ENCODE data around the gene GPR55. TPM values are rescaled to one million over a fixed set of nuclear protein-coding genes. Genes with fewer than 3 reads are reported as not detected.
"Not testable (repeated sequence)": the region's sequence is repeated elsewhere in the genome, so short reads cannot be mapped to it uniquely, and the experiment has no call there.

The GPR55 gene, protein sequence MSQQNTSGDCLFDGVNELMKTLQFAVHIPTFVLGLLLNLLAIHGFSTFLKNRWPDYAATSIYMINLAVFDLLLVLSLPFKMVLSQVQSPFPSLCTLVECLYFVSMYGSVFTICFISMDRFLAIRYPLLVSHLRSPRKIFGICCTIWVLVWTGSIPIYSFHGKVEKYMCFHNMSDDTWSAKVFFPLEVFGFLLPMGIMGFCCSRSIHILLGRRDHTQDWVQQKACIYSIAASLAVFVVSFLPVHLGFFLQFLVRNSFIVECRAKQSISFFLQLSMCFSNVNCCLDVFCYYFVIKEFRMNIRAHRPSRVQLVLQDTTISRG
- not detected for polyA plus RNA-seq (2013, experiment 1 of 4)
- not detected for polyA plus RNA-seq (2013, experiment 2 of 4)
- polyA plus RNA-seq (2013, experiment 3 of 4) = not detected
- polyA plus RNA-seq (2013, experiment 4 of 4) = not detected

DNA sequence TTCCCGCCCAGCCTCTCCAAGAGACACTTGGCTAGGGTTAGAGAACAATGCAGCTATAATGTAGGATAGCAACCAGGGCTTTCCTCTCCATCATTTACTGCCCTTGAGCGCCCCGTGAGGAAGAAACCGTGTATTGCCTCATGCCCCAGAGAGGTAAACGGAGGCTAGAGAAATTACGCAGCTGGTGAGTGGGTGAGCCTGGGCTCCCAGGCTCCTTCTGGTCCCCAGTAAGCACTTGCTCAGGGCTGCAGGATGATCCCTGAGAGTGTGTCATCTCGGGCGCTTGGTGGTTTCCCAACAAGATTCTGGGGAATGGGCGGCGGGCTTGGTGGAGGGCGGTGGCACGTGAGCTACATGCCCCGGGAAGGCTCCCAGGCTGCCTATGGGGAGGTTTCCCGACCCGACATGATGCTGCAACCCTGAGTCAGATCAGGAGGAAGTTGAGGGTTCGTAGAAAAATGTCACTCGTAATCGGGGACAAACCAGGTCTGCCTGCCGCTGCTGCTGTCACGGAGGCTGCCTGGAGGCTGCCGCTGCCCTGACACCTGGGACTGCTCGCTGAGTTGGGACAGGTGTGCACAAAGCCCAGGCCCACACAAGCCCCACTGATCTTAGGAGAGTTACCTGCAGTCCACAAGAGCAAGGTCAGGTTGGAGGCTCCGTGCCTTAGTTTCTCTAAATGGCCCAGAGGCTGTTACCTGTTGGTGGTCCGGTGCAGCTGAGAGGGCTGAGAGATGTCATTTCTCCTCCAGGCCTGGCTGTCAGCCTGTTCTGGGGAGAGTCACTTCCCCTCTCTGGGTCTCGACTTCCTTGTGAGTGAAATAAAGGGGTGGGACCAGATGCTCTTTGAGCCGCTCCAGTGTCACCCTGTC, at the start of gene GPR55:
GPR55 (minus strand) TSS at position 773 of the 872 bp plus-strand sequence. CDS start 14,280 bp downstream, outside the sequence.
- no peak within 1 kb of the TSS for H3K4me3 ChIP-seq (ENCODE audit: insufficient read depth, low read depth, low read length)
- WGBS, 2 experiments = 81 to 84% methylated on average over 26 of the region's 26 CpGs
- H3K36me3 ChIP-seq (ENCODE audit: control insufficient read depth, insufficient read depth, low read length) = no peaks in the 10 kb centered on the region
- no peaks in the 10 kb centered on the region for H3K27me3 ChIP-seq (ENCODE audit: control insufficient read depth, insufficient read depth, low read length, poor library complexity, severe bottlenecking)
- no peak within 1 kb of the TSS for H3K27ac ChIP-seq (ENCODE audit: insufficient read depth, low read depth, low read length, poor library complexity, severe bottlenecking)
- no peaks in the 10 kb centered on the region for H3K9me3 ChIP-seq (ENCODE audit: control insufficient read depth, low read length)
- no peaks in the 10 kb centered on the region for H3K4me1 ChIP-seq (ENCODE audit: control insufficient read depth, insufficient read depth, low read length)

DNA sequence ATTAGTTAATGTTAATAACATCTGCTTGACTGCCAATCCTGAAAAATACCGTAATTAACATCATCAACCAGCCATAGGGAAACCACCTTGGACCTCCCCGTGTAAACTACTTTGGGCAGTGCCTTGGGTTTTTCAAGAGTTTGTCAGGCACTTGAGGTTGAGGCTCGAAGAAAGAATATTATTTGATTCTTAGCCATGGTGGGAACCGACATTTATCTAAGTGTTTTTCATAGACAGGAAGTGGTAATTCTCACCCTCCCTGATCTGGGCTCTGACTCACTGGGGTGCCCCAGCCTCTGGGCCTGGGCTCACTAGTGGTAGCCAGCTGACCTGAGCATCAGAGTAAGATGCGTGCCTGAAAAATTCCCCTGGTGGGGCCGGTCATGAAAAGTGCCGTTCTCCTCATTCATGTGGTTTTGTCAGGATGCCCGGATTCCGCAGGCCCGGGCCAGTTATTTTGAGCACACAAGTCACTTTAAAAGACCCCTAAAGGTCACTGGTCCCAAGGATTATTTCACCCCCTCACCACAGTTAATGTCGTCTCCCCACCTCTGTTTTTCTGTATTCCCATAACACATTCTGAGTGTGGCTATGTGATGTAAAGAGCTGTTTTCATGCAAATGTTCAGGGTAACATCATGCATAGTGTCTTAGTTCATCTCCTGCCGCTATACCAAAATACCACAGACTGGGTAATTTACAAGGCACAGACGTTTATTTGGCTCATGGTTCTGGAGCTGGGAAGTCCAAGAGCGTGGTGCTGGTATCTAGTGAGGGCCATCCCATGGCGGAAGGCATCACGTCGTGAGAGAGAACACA, 49.3 kb upstream of the GPR55 start:
- WGBS, 2 experiments = 90 to 91% methylated on average over 17 of the region's 17 CpGs
- peaks cover 6% of the 10 kb centered on the region for H3K4me1 ChIP-seq (ENCODE audit: control insufficient read depth, insufficient read depth, low read length)
- no peaks in the 10 kb centered on the region for H3K36me3 ChIP-seq (ENCODE audit: control insufficient read depth, insufficient read depth, low read length)
- H3K4me3 ChIP-seq (ENCODE audit: insufficient read depth, low read depth, low read length) = no peak overlapping the region
- H3K9me3 ChIP-seq (ENCODE audit: control insufficient read depth, low read length) = no peaks in the 10 kb centered on the region
- no peak overlapping the region for H3K27ac ChIP-seq (ENCODE audit: insufficient read depth, low read depth, low read length, poor library complexity, severe bottlenecking)
- H3K27me3 ChIP-seq (ENCODE audit: control insufficient read depth, insufficient read depth, low read length, poor library complexity, severe bottlenecking) = no peaks in the 10 kb centered on the region

- Histone ChIP-seq H3K9me3 (ENCODE audit: control insufficient read depth, low read length) (no peaks in the 10 kb centered on the region), H3K27me3 (ENCODE audit: control insufficient read depth, insufficient read depth, low read length, poor library complexity, severe bottlenecking) (no peaks in the 10 kb centered on the region), H3K4me3 (ENCODE audit: insufficient read depth, low read depth, low read length) (no peak overlapping the region), H3K4me1 (ENCODE audit: control insufficient read depth, insufficient read depth, low read length) (peaks cover 4% of the 10 kb centered on the region), H3K36me3 (ENCODE audit: control insufficient read depth, insufficient read depth, low read length) (no peaks in the 10 kb centered on the region), H3K27ac (ENCODE audit: insufficient read depth, low read depth, low read length, poor library complexity, severe bottlenecking) (no peak overlapping the region)
- WGBS, 2 experiments = 88 to 91% methylated on average over 5 of the region's 5 CpGs
Measured at GRCh38 chr2:230972046-230972445, 47.0 kb upstream of the GPR55 start.

DNA sequence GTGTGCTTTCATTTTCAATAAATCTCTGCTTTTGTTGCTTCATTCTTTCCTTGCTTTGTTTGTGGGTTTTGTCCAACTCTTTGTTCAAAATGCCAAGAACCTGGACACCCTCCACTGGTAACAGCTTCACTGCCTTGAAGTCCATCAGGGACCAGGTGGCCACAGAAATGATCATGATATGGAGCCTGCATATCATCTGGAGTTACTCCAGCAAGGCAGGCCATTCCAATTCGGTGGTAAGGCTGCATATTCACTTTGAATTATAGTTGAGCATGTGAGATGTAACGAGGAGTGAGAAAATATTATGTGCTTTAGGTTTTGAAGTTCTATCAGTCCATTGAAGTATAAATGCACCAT, 44.6 kb upstream of the GPR55 start:
- H3K9me3 ChIP-seq (ENCODE audit: control insufficient read depth, low read length) = no peaks in the 10 kb centered on the region
- 93 to 96% methylated on average over 2 of the region's 2 CpGs for WGBS, 2 experiments
- no peak overlapping the region for H3K4me3 ChIP-seq (ENCODE audit: insufficient read depth, low read depth, low read length)
- no peaks in the 10 kb centered on the region for H3K27me3 ChIP-seq (ENCODE audit: control insufficient read depth, insufficient read depth, low read length, poor library complexity, severe bottlenecking)
- H3K36me3 ChIP-seq (ENCODE audit: control insufficient read depth, insufficient read depth, low read length) = no peaks in the 10 kb centered on the region
- no peaks in the 10 kb centered on the region for H3K4me1 ChIP-seq (ENCODE audit: control insufficient read depth, insufficient read depth, low read length)
- H3K27ac ChIP-seq (ENCODE audit: insufficient read depth, low read depth, low read length, poor library complexity, severe bottlenecking) = no peak overlapping the region

DNA sequence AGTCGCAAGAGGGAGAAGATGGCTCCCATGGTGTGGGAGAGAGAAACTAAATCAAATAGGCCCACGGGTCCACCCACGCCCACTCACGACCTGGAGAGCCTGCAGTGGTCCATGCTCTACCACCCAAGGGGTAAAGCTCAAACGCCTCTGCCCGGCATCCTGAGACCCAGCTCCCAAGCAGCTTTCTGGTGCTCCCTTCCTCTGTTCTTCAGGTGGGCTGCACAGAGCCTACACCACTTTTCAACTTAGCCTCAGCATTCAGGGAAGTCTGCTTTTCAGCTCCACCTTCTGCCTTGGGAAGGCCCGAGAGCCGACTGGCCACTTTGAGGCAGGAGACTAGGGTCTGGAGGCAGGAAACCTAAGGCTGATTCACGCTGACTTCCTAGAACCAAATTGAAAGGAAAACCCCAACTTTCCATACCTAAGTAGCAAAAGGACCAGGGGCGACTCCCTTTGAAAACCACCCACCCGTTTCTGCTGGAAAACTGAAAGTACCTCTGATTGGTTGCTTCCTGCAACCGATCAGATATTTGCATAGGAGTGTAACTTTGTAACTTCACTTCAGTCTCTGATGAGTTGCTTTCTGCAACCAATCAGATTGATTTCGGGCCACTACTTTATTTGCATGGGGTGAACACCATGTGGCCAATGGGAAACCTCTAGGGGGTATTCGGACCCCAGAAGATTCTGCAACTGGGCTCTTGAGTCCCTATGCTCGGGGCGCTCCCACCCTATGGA, 44.0 kb upstream of the GPR55 start:
- no peaks in the 10 kb centered on the region for H3K4me1 ChIP-seq (ENCODE audit: control insufficient read depth, insufficient read depth, low read length)
- WGBS, 2 experiments = 92 to 93% methylated on average over 16 of the region's 16 CpGs
- H3K27me3 ChIP-seq (ENCODE audit: control insufficient read depth, insufficient read depth, low read length, poor library complexity, severe bottlenecking) = no peaks in the 10 kb centered on the region
- H3K9me3 ChIP-seq (ENCODE audit: control insufficient read depth, low read length) = no peaks in the 10 kb centered on the region
- H3K27ac ChIP-seq (ENCODE audit: insufficient read depth, low read depth, low read length, poor library complexity, severe bottlenecking) = no peak overlapping the region
- H3K4me3 ChIP-seq (ENCODE audit: insufficient read depth, low read depth, low read length) = no peak overlapping the region
- no peaks in the 10 kb centered on the region for H3K36me3 ChIP-seq (ENCODE audit: control insufficient read depth, insufficient read depth, low read length)

GRCh38 chr2:230968314-230968713, 43.3 kb upstream of the GPR55 start:
- not testable (repeated sequence) for H3K27me3 ChIP-seq (ENCODE audit: control insufficient read depth, insufficient read depth, low read length, poor library complexity, severe bottlenecking); H3K9me3 ChIP-seq (ENCODE audit: control insufficient read depth, low read length); H3K27ac ChIP-seq (ENCODE audit: insufficient read depth, low read depth, low read length, poor library complexity, severe bottlenecking); H3K4me3 ChIP-seq (ENCODE audit: insufficient read depth, low read depth, low read length); H3K36me3 ChIP-seq (ENCODE audit: control insufficient read depth, insufficient read depth, low read length); H3K4me1 ChIP-seq (ENCODE audit: control insufficient read depth, insufficient read depth, low read length)
- 91 to 92% methylated on average over 6 of the region's 6 CpGs for WGBS, 2 experiments

GRCh38 chr2:230967113-230967512, 42.1 kb upstream of the GPR55 start:
- WGBS, 2 experiments = 89% methylated on average over 3 of the region's 3 CpGs
- Histone ChIP-seq H3K4me1 (ENCODE audit: control insufficient read depth, insufficient read depth, low read length) (no peaks in the 10 kb centered on the region), H3K9me3 (ENCODE audit: control insufficient read depth, low read length) (no peaks in the 10 kb centered on the region), H3K4me3 (ENCODE audit: insufficient read depth, low read depth, low read length) (no peak overlapping the region), H3K27ac (ENCODE audit: insufficient read depth, low read depth, low read length, poor library complexity, severe bottlenecking) (no peak overlapping the region), H3K36me3 (ENCODE audit: control insufficient read depth, insufficient read depth, low read length) (no peaks in the 10 kb centered on the region), H3K27me3 (ENCODE audit: control insufficient read depth, insufficient read depth, low read length, poor library complexity, severe bottlenecking) (no peaks in the 10 kb centered on the region)

DNA sequence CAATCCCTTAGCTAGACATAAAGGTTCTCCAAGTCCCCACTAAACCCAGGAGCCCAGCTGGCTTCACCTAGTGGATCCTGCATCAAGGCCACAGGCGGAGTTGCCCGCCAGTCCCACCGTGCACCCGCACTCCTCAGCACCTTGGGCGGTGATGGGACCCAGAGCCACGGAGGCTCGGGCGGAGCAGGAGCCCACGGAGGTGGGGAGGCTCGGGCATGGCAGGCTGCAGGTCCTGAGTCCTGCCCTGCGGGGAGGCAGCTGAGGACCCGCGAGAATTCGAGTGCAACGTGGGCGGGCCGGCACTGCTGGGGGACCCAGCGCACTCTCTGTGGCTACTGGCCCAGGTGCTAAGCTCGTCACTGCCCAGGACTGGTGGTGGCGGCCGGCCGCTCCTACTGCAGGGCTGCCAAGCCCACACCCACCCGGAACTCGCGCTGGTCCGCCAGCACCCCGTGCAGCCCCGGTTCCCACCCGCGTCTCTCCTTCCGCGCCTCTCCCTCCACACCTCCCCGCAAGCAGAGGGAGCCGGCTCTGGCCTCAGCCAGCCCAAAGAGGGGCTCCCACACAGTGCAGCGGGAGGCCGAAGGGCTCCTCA, 39.2 kb upstream of the GPR55 start:
- Histone ChIP-seq H3K27ac (ENCODE audit: insufficient read depth, low read depth, low read length, poor library complexity, severe bottlenecking) (no peak overlapping the region), H3K27me3 (ENCODE audit: control insufficient read depth, insufficient read depth, low read length, poor library complexity, severe bottlenecking) (no peaks in the 10 kb centered on the region), H3K36me3 (ENCODE audit: control insufficient read depth, insufficient read depth, low read length) (no peaks in the 10 kb centered on the region), H3K4me1 (ENCODE audit: control insufficient read depth, insufficient read depth, low read length) (no peaks in the 10 kb centered on the region), H3K4me3 (ENCODE audit: insufficient read depth, low read depth, low read length) (no peak overlapping the region), H3K9me3 (ENCODE audit: control insufficient read depth, low read length) (no peaks in the 10 kb centered on the region)
- 94% methylated on average over 36 of the region's 36 CpGs for WGBS, 2 experiments

DNA sequence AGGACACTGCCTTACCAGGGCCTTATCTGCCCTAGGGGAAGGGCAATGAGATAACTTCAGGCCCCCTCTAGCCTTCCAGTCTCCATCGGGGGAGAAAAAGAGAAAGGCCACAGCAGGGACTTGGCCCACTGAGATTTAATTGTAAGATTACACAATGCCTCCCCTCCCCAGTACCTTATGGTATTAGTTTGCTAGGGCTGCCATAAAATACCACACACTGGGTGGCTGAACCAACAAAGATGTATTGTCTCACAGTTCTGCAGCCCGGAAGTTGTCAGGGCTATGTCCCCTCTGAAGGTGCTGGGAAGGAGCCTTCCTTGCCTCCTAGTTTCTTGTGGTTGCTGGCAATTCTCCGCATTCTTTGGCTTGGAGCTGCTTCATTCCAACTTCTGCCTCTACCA, 36.0 kb upstream of the GPR55 start:
- no peak overlapping the region for H3K27ac ChIP-seq (ENCODE audit: insufficient read depth, low read depth, low read length, poor library complexity, severe bottlenecking)
- 24 to 38% methylated on average over 3 of the region's 3 CpGs for WGBS, 2 experiments
- H3K27me3 ChIP-seq (ENCODE audit: control insufficient read depth, insufficient read depth, low read length, poor library complexity, severe bottlenecking) = peaks cover 30% of the 10 kb centered on the region
- H3K4me1 ChIP-seq (ENCODE audit: control insufficient read depth, insufficient read depth, low read length) = peaks cover 9% of the 10 kb centered on the region
- no peaks in the 10 kb centered on the region for H3K36me3 ChIP-seq (ENCODE audit: control insufficient read depth, insufficient read depth, low read length)
- H3K4me3 ChIP-seq (ENCODE audit: insufficient read depth, low read depth, low read length) = no peak overlapping the region
- H3K9me3 ChIP-seq (ENCODE audit: control insufficient read depth, low read length) = no peaks in the 10 kb centered on the region
